GM10248 (cell line): ENCODE measurements around the gene ANKRD39.
"Not testable (repeated sequence)": the region's sequence is repeated elsewhere in the genome, so short reads cannot be mapped to it uniquely, and the experiment has no call there.

Experiments
- CTCF ChIA-PET: fragments of 300-600 bp; sonication (Branson Sonifier 250); formaldehyde crosslinking; extraction: SDS; loops from one replicate; lab custom pipeline; 2021; ENCODE audit warnings: antibody characterized with exemption; lab: Yijun Ruan, JAX
- POLR2A ChIA-PET: fragments of 350-650 bp; sonication (Branson Sonifier 250); formaldehyde crosslinking; extraction: SDS; loops from one replicate; lab custom pipeline; 2020; ENCODE audit warnings: antibody characterized with exemption; lab: Yijun Ruan, JAX
- DNase-seq: peaks from one replicate; pipeline ENCODE4 v3.0.0; 2012; ENCODE audit errors: extremely low spot score
- TF ChIP-seq, protein P1 (sequence below): IDR thresholded peaks from 2 replicates; pipeline ENCODE4 v1.5.1; 2012; ENCODE audit warnings: mild to moderate bottlenecking, low read depth; ENCODE audit errors: extremely low read depth, missing control alignments, control extremely low read depth

The ANKRD39 gene

DNA sequence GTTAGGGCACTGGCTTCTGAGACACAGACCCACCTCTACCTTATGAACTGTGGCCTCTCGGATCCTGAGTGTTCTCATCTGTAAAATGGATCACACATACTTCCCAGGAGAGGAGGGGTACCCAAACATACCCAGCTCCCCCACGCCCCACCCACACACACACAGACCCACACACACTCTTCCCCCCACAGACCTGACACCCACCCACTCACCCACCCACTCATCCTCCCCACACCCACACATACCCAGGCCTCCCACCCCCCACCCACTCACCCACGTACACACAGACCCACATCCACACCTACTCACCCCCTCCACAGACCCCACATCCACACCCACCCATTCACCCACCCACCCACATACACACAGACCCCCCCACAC, 36.3 kb upstream of the ANKRD39 start:
- ChIA-PET CTCF (interaction anchor here (0.8 kb wide), 1 partner anchor 8 kb away, joined by 3 read pairs; no protein-coding TSS in a partner anchor), POLR2A (no interaction called here)
- TF ChIP-seq, protein P1, sequence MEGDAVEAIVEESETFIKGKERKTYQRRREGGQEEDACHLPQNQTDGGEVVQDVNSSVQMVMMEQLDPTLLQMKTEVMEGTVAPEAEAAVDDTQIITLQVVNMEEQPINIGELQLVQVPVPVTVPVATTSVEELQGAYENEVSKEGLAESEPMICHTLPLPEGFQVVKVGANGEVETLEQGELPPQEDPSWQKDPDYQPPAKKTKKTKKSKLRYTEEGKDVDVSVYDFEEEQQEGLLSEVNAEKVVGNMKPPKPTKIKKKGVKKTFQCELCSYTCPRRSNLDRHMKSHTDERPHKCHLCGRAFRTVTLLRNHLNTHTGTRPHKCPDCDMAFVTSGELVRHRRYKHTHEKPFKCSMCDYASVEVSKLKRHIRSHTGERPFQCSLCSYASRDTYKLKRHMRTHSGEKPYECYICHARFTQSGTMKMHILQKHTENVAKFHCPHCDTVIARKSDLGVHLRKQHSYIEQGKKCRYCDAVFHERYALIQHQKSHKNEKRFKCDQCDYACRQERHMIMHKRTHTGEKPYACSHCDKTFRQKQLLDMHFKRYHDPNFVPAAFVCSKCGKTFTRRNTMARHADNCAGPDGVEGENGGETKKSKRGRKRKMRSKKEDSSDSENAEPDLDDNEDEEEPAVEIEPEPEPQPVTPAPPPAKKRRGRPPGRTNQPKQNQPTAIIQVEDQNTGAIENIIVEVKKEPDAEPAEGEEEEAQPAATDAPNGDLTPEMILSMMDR = no peak
- no peak for DNase-seq

DNA sequence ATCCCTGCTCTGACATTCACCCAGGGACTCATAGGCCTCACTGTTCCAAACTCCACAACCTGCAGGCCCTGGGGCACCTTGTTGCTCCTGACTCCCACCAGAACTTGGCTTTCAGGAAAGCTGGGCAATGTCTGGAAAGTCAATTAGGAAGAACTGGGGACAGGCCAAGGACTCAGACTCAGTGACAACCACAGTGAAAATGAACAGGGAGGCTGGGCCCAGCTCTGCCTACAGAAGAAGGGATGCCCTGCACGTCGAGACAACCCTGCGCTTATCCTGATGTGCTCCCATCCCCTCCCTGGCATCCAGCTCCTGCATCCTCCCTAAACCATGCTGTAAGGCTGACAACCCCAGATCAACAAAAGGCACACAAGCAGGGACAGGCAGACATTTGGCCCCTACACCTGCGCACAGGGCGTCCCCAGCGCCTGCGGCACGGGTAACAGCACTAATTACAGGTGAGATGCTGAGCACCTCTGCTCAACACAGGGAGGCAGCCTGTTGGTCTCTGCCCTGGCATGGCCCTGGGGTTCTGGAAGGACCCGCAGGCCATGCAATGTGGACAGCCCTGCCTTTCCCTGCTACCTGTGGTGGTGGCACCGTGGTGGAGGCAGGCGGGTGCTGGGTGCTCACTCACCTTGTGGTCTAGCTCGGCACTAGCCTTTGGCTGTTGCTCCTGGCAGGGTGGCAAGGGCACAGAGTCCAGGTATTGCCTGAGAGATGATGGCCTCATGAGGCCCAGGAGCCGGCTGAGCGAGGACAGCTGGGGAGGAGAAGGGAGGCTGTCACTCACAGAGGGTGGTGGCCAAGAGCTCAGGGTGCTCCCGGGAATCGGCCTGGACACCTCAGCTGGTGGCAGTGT, 35.7 kb upstream of the ANKRD39 start:
- CTCF ChIA-PET = interaction anchor here (0.8 kb wide), 1 partner anchor 9 kb away, joined by 3 read pairs; no protein-coding TSS in a partner anchor
- no peak for DNase-seq
- POLR2A ChIA-PET = no interaction called here
- TF ChIP-seq, protein P1 = no peak

GRCh38 chr2:96891591-96892333, 33.9 kb upstream of the ANKRD39 start:
- POLR2A ChIA-PET = no interaction called here
- DNase-seq = no peak
- TF ChIP-seq, protein P1 = no peak
- CTCF ChIA-PET = interaction anchor here (1.1 to 2.0 kb wide), 4 partner anchors 9 to 60 kb away, joined by 3 to 7 read pairs (median 3); partner anchors contain the start of gene ANKRD39

- ChIA-PET CTCF (interaction anchor here (1.1 to 2.0 kb wide), 4 partner anchors 8 to 61 kb away, joined by 3 to 7 read pairs (median 3); partner anchors contain the start of gene ANKRD39), POLR2A (no interaction called here)
- TF ChIP-seq, protein P1 = no peak
- no peak for DNase-seq
These were observed 33.0 kb upstream of the ANKRD39 start for GRCh38 chr2:96890726-96891385.

DNA sequence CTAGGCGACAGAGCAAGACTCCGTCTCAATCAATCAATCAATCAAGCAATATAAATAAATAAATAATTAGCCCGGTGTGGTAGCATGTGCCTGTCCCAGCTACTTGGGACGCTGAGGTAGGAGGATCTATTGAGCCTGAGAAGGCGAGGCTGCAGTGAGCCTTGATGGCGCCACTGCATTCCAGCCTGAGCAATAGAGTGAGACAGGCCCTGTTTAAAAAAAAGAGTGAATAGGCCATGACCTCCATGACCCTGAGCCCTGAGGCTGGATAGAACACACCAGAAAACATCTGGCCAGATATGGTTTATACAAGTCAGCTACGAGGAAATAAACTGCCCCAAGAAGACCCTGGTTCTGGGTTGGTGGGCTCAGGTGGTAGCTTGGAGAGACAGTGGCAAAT, 32.4 kb upstream of the ANKRD39 start:
- ChIA-PET CTCF (interaction anchor here (2.0 kb wide), 1 partner anchor 32 kb away, joined by 7 read pairs; the partner anchor contains the start of gene ANKRD39), POLR2A (no interaction called here)
- TF ChIP-seq, protein P1 = no peak
- no peak for DNase-seq

- CTCF ChIA-PET = interaction anchor here (1.1 kb wide), 1 partner anchor 10 kb away, joined by 3 read pairs; no protein-coding TSS in a partner anchor
- POLR2A ChIA-PET, DNase-seq: not testable (repeated sequence)
These were observed 31.7 kb upstream of the ANKRD39 start for GRCh38 chr2:96889502-96889901.
